HepG2 (cell line): ENCODE data around the gene ZCCHC17. TPM values are rescaled to one million over a fixed set of nuclear protein-coding genes. Genes with fewer than 3 reads are reported as not detected.
A peak's percentile ranks its signal among the peaks of the same experiment; 100 is the strongest.

ENCODE experiments used
- AGO1 ChIP-seq: fragments of 200-400 bp; formaldehyde crosslinking; IDR thresholded peaks from 2 replicates; pipeline ENCODE4 v1.6.1; 2017; ENCODE audit warnings: mild to moderate bottlenecking, low read depth, low read length, moderate library complexity; ENCODE audit not compliant: poor library complexity, severe bottlenecking
- E2F2 ChIP-seq: sonication (generic); formaldehyde crosslinking; IDR thresholded peaks from 2 replicates; pipeline ENCODE4 v1.4.0; 2020; ENCODE audit warnings: missing genetic modification reagents, borderline replicate concordance
- GATAD2A ChIP-seq: IDR thresholded peaks from 2 replicates; pipeline ENCODE4 v1.6.1; 2016
- GMEB1 ChIP-seq: sonication (generic); formaldehyde crosslinking; IDR thresholded peaks from 2 replicates; pipeline ENCODE4 v1.5.1; 2020; ENCODE audit warnings: missing genetic modification reagents, mild to moderate bottlenecking, borderline replicate concordance
- NR3C1 ChIP-seq: sonication (generic); formaldehyde crosslinking; IDR thresholded peaks from 2 replicates; pipeline ENCODE4 v1.4.0; 2020; ENCODE audit warnings: missing genetic modification reagents
- PHB2 ChIP-seq: fragments of 450-650 bp; IDR thresholded peaks from 2 replicates; pipeline ENCODE4 v1.6.1; 2018; ENCODE audit not compliant: partially characterized antibody
- SMAD1 ChIP-seq: sonication (generic); formaldehyde crosslinking; IDR thresholded peaks from 2 replicates; pipeline ENCODE4 v1.4.0; 2020; ENCODE audit warnings: missing genetic modification reagents, low read depth, mild to moderate bottlenecking, borderline replicate concordance
- TAF1 ChIP-seq: sonication (generic); formaldehyde crosslinking; IDR thresholded peaks from 2 replicates; pipeline ENCODE4 v1.4.0; 2020; ENCODE audit warnings: missing genetic modification reagents
- XBP1 ChIP-seq: sonication (generic); formaldehyde crosslinking; IDR thresholded peaks from 2 replicates; pipeline ENCODE4 v1.5.0; 2020; ENCODE audit warnings: missing genetic modification reagents
- ZFP36 ChIP-seq: fragments of 150-350 bp; IDR thresholded peaks from 2 replicates; pipeline ENCODE4 v1.6.1; 2018; ENCODE audit warnings: borderline replicate concordance, low read length, low read depth; ENCODE audit not compliant: partially characterized antibody
- ZNF101 ChIP-seq: sonication (generic); formaldehyde crosslinking; IDR thresholded peaks from 2 replicates; pipeline ENCODE4 v1.4.0; 2020; ENCODE audit warnings: mild to moderate bottlenecking, low read depth, missing genetic modification reagents, borderline replicate concordance
- ZNF552 ChIP-seq: sonication (generic); formaldehyde crosslinking; IDR thresholded peaks from 2 replicates; pipeline ENCODE4 v1.9.0; 2022; ENCODE audit warnings: missing genetic modification reagents, mild to moderate bottlenecking, borderline replicate concordance
- ZNF7 ChIP-seq: IDR thresholded peaks from 2 replicates; pipeline ENCODE4 v1.6.1; 2016; ENCODE audit warnings: missing biosample characterization, missing genetic modification reagents
- ZNF83 ChIP-seq: sonication (generic); formaldehyde crosslinking; IDR thresholded peaks from 2 replicates; pipeline ENCODE4 v1.4.0; 2020; ENCODE audit warnings: missing genetic modification reagents, mild to moderate bottlenecking, borderline replicate concordance
- ZSCAN20 ChIP-seq: sonication (generic); formaldehyde crosslinking; IDR thresholded peaks from 2 replicates; pipeline ENCODE4 v1.4.0; 2020; ENCODE audit warnings: missing genetic modification reagents, mild to moderate bottlenecking, borderline replicate concordance
- polyA plus RNA-seq, 8 experiments: library from polyadenylated mRNA; depleted of rRNA in 3 of 8; stranded (reverse) in 7 of 8; unstranded in 1 of 8; fragments of >200 nt; fragmentation: Illumina TruSeq in 4 of 8; extraction: Trizol in 4 of 8; gene quantifications; 2 replicates each; pipeline versions ENCODE4 v1.2.1 to v1.2.3, GENCODE V29; 2011 to 2016; ENCODE audit warnings: low read depth in 4 of 8, missing spikeins in 1 of 8, mixed read lengths in 1 of 8; ENCODE audit not compliant: insufficient read depth in 1 of 8
- total RNA-seq, 5 experiments: library from RNA; depleted of rRNA; stranded (reverse); fragments of >200 nt; fragmentation: Illumina TruSeq; extraction: Trizol; gene quantifications; 2 replicates each; pipeline ENCODE4 v1.2.3, GENCODE V29; 2016; ENCODE audit warnings: low read depth in 1 of 5
- TF ChIP-seq, protein P1 (sequence below): sonication (generic); formaldehyde crosslinking; IDR thresholded peaks from 2 replicates; pipeline ENCODE4 v1.5.0; 2020; ENCODE audit warnings: missing genetic modification reagents
- TF ChIP-seq, protein P2 (sequence below): sonication (generic); formaldehyde crosslinking; IDR thresholded peaks from 2 replicates; pipeline ENCODE4 v1.9.0; 2021; ENCODE audit warnings: missing genetic modification reagents, borderline replicate concordance
- TF ChIP-seq, protein P3 (sequence below): sonication (generic); formaldehyde crosslinking; IDR thresholded peaks from 2 replicates; pipeline ENCODE4 v1.4.0; 2020; ENCODE audit warnings: mild to moderate bottlenecking, missing genetic modification reagents, borderline replicate concordance
- TF ChIP-seq, protein P4 (sequence below): sonication (generic); formaldehyde crosslinking; IDR thresholded peaks from 2 replicates; pipeline ENCODE4 v1.4.0; 2020; ENCODE audit warnings: missing genetic modification reagents, low read depth, mild to moderate bottlenecking, borderline replicate concordance
- TF ChIP-seq, protein P5 (sequence below): sonication (generic); formaldehyde crosslinking; IDR thresholded peaks from 2 replicates; pipeline ENCODE4 v1.8.1; 2023; ENCODE audit warnings: missing genetic modification reagents, mild to moderate bottlenecking, borderline replicate concordance

ZCCHC17 gene
- total and polyA plus RNA-seq, 2 of the 13 experiments (the other 11 are each of a cell fraction or from before 2014, with no cell fraction given): 20.5 to 53.0 TPM

DNA sequence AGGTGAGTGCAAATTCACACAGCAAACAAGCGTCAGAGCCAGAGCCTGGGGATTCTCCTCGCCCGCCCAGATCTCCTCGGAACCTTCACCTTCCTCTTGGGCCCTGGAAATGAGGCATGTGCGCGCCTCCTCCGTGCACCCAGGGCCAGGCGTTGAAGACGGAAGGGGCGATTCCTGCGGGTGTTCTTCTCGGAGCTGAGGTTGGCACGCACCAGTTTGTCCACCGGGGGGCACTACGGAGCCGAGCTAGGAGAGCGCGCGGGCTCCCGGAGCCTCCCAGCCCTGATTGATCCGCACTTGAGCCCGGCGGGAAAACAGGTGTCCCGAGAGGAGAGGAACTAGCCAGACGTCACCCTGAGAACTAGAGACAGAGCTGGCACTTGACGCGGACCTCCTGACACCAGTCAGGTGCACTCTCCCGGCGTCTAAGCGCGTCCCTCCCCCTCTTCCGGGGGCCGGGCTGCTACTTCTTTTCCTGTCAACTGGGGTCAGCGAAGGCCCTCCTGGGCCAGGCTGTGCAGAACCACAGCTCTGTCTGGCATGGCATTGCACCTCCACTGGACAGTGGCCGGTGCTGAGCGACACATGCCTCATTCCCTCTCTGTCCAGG lies 97.9 kb downstream of the ZCCHC17 start (continued):
- TF ChIP-seq ZSCAN20 (CRISPR knock-in tag) (no peak), PHB2 (no peak), ZNF552 (CRISPR knock-in tag) (no peak), XBP1 (CRISPR knock-in tag) (no peak), ZNF7 (CRISPR knock-in tag) (no peak), GMEB1 (CRISPR knock-in tag) (no peak; the same call in 1 of the 2 replicates), ZNF101 (CRISPR knock-in tag) (no peak), AGO1 (no peak), TAF1 (no peak), ZFP36 (no peak), NR3C1 (CRISPR knock-in tag) (no peak), ZNF83 (CRISPR knock-in tag) (no peak), E2F2 (no peak), GATAD2A (no peak), SMAD1 (CRISPR knock-in tag) (no peak; the same call in 1 of the 2 replicates)
- TF ChIP-seq, protein P1, sequence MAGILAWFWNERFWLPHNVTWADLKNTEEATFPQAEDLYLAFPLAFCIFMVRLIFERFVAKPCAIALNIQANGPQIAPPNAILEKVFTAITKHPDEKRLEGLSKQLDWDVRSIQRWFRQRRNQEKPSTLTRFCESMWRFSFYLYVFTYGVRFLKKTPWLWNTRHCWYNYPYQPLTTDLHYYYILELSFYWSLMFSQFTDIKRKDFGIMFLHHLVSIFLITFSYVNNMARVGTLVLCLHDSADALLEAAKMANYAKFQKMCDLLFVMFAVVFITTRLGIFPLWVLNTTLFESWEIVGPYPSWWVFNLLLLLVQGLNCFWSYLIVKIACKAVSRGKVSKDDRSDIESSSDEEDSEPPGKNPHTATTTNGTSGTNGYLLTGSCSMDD (CRISPR knock-in tag): no peak
- TF ChIP-seq, protein P2, sequence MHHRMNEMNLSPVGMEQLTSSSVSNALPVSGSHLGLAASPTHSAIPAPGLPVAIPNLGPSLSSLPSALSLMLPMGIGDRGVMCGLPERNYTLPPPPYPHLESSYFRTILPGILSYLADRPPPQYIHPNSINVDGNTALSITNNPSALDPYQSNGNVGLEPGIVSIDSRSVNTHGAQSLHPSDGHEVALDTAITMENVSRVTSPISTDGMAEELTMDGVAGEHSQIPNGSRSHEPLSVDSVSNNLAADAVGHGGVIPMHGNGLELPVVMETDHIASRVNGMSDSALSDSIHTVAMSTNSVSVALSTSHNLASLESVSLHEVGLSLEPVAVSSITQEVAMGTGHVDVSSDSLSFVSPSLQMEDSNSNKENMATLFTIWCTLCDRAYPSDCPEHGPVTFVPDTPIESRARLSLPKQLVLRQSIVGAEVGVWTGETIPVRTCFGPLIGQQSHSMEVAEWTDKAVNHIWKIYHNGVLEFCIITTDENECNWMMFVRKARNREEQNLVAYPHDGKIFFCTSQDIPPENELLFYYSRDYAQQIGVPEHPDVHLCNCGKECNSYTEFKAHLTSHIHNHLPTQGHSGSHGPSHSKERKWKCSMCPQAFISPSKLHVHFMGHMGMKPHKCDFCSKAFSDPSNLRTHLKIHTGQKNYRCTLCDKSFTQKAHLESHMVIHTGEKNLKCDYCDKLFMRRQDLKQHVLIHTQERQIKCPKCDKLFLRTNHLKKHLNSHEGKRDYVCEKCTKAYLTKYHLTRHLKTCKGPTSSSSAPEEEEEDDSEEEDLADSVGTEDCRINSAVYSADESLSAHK (CRISPR knock-in tag): no peak
- TF ChIP-seq, protein P3, sequence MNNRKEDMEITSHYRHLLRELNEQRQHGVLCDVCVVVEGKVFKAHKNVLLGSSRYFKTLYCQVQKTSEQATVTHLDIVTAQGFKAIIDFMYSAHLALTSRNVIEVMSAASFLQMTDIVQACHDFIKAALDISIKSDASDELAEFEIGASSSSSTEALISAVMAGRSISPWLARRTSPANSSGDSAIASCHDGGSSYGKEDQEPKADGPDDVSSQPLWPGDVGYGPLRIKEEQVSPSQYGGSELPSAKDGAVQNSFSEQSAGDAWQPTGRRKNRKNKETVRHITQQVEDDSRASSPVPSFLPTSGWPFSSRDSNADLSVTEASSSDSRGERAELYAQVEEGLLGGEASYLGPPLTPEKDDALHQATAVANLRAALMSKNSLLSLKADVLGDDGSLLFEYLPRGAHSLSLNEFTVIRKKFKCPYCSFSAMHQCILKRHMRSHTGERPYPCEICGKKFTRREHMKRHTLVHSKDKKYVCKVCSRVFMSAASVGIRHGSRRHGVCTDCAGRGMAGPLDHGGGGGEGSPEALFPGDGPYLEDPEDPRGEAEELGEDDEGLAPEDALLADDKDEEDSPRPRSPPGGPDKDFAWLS (CRISPR knock-in tag): no peak
- TF ChIP-seq, protein P4, sequence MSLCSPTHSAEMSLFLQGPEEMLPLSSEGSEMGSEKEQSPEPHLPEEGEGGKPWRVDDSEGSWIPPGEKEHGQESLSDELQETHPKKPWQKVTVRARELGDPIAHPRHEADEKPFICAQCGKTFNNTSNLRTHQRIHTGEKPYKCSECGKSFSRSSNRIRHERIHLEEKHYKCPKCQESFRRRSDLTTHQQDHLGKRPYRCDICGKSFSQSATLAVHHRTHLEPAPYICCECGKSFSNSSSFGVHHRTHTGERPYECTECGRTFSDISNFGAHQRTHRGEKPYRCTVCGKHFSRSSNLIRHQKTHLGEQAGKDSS (CRISPR knock-in tag): no peak
- TF ChIP-seq, protein P5, sequence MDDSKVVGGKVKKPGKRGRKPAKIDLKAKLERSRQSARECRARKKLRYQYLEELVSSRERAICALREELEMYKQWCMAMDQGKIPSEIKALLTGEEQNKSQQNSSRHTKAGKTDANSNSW: 0 out of 2 replicates have a peak, but pooled peaks have one; percentile 40
